H1 (cell line): ENCODE results near the gene KRT8. TPM values are rescaled to one million over a fixed set of nuclear protein-coding genes. Genes with fewer than 3 reads are reported as not detected.

ENCODE experiments used
- CHD7 ChIP-seq: fragments of 300-600 bp; sonication (generic); IDR thresholded peaks from 2 replicates; pipeline ENCODE4 v1.7.1; 2012; ENCODE audit warnings: low read length, moderate library complexity, mild to moderate bottlenecking, inconsistent platforms; ENCODE audit not compliant: insufficient replicate concordance
- CREB1 ChIP-seq: IDR thresholded peaks from 2 replicates; pipeline ENCODE4 v1.6.1; 2012; ENCODE audit warnings: inconsistent platforms
- CTBP2 ChIP-seq: IDR thresholded peaks from 2 replicates; pipeline ENCODE4 v1.7.0; 2011; ENCODE audit warnings: borderline replicate concordance, mild to moderate bottlenecking, moderate library complexity, mixed read lengths, low read length; ENCODE audit not compliant: insufficient read depth, insufficient read length
- EGR1 ChIP-seq: IDR thresholded peaks from 2 replicates; pipeline ENCODE4 v1.6.1; 2011; ENCODE audit warnings: low read depth, low read length, borderline replicate concordance
- EP300 ChIP-seq, 2 experiments: IDR thresholded peaks; 1 replicate in 1 of 2; 2 replicates in 1 of 2; pipeline ENCODE4 v1.6.1; 2011 to 2012; ENCODE audit warnings: low read depth in 2 of 2, low read length in 2 of 2, mild to moderate bottlenecking in 2 of 2, borderline replicate concordance in 1 of 2, inconsistent platforms in 1 of 2, moderate library complexity in 1 of 2
- EZH2 ChIP-seq: fragments of 200-600 bp; sonication (generic); IDR thresholded peaks from 2 replicates; pipeline ENCODE4 v1.7.1; 2012; ENCODE audit warnings: low read depth, mild to moderate bottlenecking, moderate library complexity, low read length, inconsistent platforms; ENCODE audit not compliant: severe bottlenecking
- JUN ChIP-seq: IDR thresholded peaks from 2 replicates; pipeline ENCODE4 v1.6.1; 2011; ENCODE audit warnings: low read depth, mild to moderate bottlenecking, improper control_type of control experiment, low read length
- KDM5A ChIP-seq: fragments of 200-600 bp; IDR thresholded peaks from 2 replicates; pipeline ENCODE4 v1.7.1; 2012; ENCODE audit warnings: mild to moderate bottlenecking, low read length, inconsistent platforms, mixed read lengths
- POLR2A ChIP-seq, 2 experiments: IDR thresholded peaks; 1 replicate in 1 of 2; 2 replicates in 1 of 2; pipeline ENCODE4 v1.6.1; 2011; ENCODE audit warnings: low read depth in 2 of 2, low read length in 2 of 2, mild to moderate bottlenecking in 2 of 2; ENCODE audit errors: control extremely low read depth in 1 of 2
- RAD21 ChIP-seq, 2 experiments: IDR thresholded peaks in 1 of 2; conservative IDR thresholded peaks in 1 of 2; 2 replicates each; pipeline ENCODE4 v1.6.1; 2011; ENCODE audit warnings: low read depth in 2 of 2, low read length in 2 of 2, improper control_type of control experiment in 1 of 2, inconsistent platforms in 1 of 2, mild to moderate bottlenecking in 1 of 2, moderate library complexity in 1 of 2
- SIX5 ChIP-seq: IDR thresholded peaks from 2 replicates; pipeline ENCODE4 v1.6.1; 2011; ENCODE audit warnings: mild to moderate bottlenecking, low read depth, low read length
- SP1 ChIP-seq: IDR thresholded peaks from 2 replicates; pipeline ENCODE4 v1.6.1; 2011; ENCODE audit warnings: low read depth, low read length
- YY1 ChIP-seq: IDR thresholded peaks from 2 replicates; pipeline ENCODE4 v1.6.1; 2011; ENCODE audit warnings: low read depth, mild to moderate bottlenecking, low read length
- polyA plus RNA-seq, 7 experiments: library from polyadenylated mRNA; depleted of rRNA in 3 of 7; stranded (reverse) in 5 of 7; unstranded in 2 of 7; fragments of >200 nt in 5 of 7; fragments of 200-250 nt in 2 of 7; gene quantifications; 1 replicate in 5 of 7; 2 replicates in 1 of 7; 4 replicates in 1 of 7; pipeline versions ENCODE4 v1.2.1 to v1.2.3, GENCODE V29; 2011 to 2013; ENCODE audit warnings: missing spikeins in 2 of 7, mixed read lengths in 2 of 7
- total RNA-seq: library from RNA; stranded (reverse); fragmentation: NEBNext Ultra II Directional; extraction: Animal tissue kit (Norgen Biotek cat#: 25700); gene quantifications from 2 replicates; pipeline ENCODE4 v1.2.1, GENCODE V29; 2021

KRT8 gene
- total and polyA plus RNA-seq, 2 of the 8 experiments (the other 6 are each of a cell fraction or from before 2014, with no cell fraction given) = 280 to 290 TPM

- TF ChIP-seq CHD7 = no peak
- no peak for TF ChIP-seq RAD21 (IDR thresholded peaks at IDR 0.05 in 1 of 2, conservative IDR thresholded peaks at IDR 0.05 in 1 of 2; ENCODE audit: low read depth in 2 of 2, low read length in 2 of 2)
- TF ChIP-seq CREB1 = no peak
- no peak for TF ChIP-seq KDM5A
- no peak for TF ChIP-seq SIX5
- TF ChIP-seq JUN = no peak
- TF ChIP-seq CTBP2 = no peak
- TF ChIP-seq SP1 = no peak
- TF ChIP-seq EGR1 = no peak
- TF ChIP-seq YY1 = no peak
- no peak for TF ChIP-seq POLR2A (IDR thresholded peaks at IDR 0.05; ENCODE audit: control extremely low read depth in 1 of 2, low read depth in 2 of 2, low read length in 2 of 2)
- no peak for TF ChIP-seq EP300 (IDR thresholded peaks at IDR 0.05; ENCODE audit: borderline replicate concordance in 1 of 2, low read depth in 2 of 2, low read length in 2 of 2)
- no peak for TF ChIP-seq EZH2
Observed at GRCh38 chr12:52918351-52918750, 13.5 kb upstream of the KRT8 start (continued).
